GM18507 (cell line): ENCODE data around the gene CMYA5.

Experiments
- DNase-seq: peaks from one replicate; pipeline ENCODE4 v3.0.0; 2011; ENCODE audit warnings: low read depth; ENCODE audit not compliant: insufficient read length; ENCODE audit errors: extremely low spot score
- FAIRE-seq: peaks from 2 replicates; lab custom pipeline; 2011; peaks lifted over from hg19 to GRCh38; lab: Jason Lieb, UNC

CMYA5 gene

DNA sequence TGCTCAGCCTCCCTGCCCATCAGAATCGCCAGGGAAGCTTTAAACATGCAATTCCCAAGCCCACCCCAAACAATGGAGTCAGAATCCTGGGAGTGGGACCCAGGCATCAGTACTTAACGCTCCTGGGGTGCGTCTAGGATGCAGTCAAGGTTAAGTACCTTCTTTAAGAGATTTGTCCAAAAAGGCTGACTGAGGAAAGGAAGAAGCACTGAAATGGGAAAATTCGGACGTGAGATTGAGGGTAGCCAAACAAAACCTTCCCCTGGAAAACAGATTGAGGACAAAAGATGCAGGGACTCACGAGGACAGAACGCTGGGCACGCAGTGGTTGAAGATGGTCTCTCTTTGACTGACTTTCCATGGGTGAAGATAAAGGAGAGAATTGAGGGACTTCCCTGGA, 157.9 kb downstream of the CMYA5 start:
- FAIRE-seq (no peak), DNase-seq (no peak)

DNA sequence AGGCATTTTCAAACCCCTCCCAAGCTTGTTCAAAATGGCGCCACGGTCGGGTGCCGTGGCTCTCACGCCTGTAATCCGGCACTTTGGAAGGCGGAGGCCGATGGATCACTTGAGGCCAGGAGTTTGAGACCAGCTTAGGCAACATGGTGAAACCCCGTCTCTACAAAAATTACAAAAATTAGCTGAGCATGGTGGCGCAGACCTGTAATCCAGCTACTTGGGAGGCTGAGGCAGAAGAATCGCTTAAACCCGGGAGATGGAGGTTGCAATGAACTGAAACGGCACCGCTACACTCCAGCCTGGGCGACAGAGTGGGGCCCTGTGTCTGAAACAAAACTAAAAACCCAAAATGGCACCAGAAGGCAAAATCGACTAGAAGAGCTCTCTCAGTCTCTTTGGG, 159.4 kb downstream of the CMYA5 start:
- DNase-seq (no peak), FAIRE-seq (no peak)
